ENCODE measurements around the gene ISCA2. TPM values are rescaled to one million over a fixed set of nuclear protein-coding genes. Genes with fewer than 3 reads are reported as not detected.

Gene ISCA2
- total RNA-seq, 4 donors from 2014 or later, result 24.6 to 54.9 (median 44.2) TPM

DNA sequence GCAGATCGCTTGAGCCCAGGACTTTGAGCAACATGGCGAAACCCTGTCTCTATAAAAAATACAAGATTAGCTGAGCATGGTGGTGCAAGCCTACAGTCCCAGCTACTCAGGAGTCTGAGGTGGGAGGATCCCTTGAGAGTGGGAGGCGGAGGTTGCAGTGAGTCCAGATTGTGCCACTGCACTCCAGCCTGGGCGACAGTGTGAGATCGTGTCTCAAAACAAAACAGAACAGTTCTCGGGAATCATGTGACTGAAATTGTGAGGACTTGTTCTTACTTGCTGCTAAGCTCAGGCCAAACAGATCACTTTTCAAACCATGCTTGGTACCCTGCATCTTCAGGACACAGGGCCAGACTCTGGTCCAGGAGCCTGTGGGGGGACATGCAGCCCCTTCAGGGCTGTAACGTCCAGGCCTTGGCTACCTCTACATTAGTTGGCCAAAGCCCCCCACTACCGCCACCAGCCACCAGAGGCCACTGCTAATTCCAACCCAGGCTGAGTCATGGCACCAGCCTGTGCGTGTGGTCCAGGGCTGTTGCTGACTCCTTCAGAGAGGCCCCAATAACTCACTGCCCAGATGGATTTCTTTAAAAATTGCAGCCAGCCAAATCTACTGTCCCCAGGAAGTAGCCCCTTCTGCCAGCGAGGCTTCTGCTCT lies 34.1 kb upstream of the ISCA2 start:
- no peak for TF ChIP-seq POLR2A (IDR thresholded peaks at IDR 0.05)
- TF ChIP-seq, protein P1, sequence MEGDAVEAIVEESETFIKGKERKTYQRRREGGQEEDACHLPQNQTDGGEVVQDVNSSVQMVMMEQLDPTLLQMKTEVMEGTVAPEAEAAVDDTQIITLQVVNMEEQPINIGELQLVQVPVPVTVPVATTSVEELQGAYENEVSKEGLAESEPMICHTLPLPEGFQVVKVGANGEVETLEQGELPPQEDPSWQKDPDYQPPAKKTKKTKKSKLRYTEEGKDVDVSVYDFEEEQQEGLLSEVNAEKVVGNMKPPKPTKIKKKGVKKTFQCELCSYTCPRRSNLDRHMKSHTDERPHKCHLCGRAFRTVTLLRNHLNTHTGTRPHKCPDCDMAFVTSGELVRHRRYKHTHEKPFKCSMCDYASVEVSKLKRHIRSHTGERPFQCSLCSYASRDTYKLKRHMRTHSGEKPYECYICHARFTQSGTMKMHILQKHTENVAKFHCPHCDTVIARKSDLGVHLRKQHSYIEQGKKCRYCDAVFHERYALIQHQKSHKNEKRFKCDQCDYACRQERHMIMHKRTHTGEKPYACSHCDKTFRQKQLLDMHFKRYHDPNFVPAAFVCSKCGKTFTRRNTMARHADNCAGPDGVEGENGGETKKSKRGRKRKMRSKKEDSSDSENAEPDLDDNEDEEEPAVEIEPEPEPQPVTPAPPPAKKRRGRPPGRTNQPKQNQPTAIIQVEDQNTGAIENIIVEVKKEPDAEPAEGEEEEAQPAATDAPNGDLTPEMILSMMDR (IDR thresholded peaks at IDR 0.05), result peak in 4 of 6 experiments; percentile 35 to 55 (median 41)
- DNase-seq, result peak; percentile 35 to 37
- Histone ChIP-seq H3K27me3 (no peaks in the 10 kb centered on the region), H3K36me3 (no peaks in the 10 kb centered on the region), H3K27ac (no peak overlapping the region), H3K4me1 (no peaks in the 10 kb centered on the region), H3K4me3 (replicated peaks in 1 of 3) (no peak overlapping the region), H3K9me3 (no peaks in the 10 kb centered on the region)
- intact Hi-C loops (cut with DNase I), result no loop called here
- 71 to 83% methylated on average over 8 to 9 of the region's 10 CpGs for WGBS, 2 donors

GRCh38 chr14:74459976-74460375 lies 33.6 kb upstream of the ISCA2 start:
- Histone ChIP-seq H3K9me3 (no peaks in the 10 kb centered on the region), H3K36me3 (no peaks in the 10 kb centered on the region), H3K27ac (no peak overlapping the region), H3K4me3 (replicated peaks in 1 of 3) (no peak overlapping the region), H3K27me3 (no peaks in the 10 kb centered on the region), H3K4me1 (no peaks in the 10 kb centered on the region)
- no peak for DNase-seq
- 78 to 84% methylated on average over 6 of the region's 6 CpGs for WGBS, 2 donors
- intact Hi-C loops (cut with DNase I), result no loop called here
- TF ChIP-seq, protein P1 (IDR thresholded peaks at IDR 0.05), result no peak
- TF ChIP-seq POLR2A (IDR thresholded peaks at IDR 0.05), result no peak

DNA sequence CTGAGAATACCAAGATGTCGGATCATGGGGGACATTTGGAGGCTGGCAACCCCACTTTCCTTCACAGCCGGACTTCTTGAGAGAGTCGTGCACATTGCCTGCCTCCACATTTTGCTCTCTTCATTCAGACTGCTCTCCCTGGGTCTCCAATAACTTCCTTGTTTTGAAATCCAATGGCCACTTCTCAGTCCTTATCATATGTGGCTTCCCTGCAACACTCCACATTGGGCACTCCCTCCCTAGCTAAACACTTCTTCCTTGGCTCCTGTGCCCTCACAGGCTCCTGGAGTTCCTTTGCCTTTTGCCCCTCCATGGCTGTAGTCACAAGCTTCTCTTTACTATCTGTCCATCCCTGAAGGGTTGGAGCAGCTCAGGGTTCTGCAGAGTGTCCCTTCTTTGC lies 30.6 kb upstream of the ISCA2 start:
- H3K4me1 ChIP-seq, result peaks cover 0 to under 1% of the 10 kb centered on the region in 2 donors
- no peak overlapping the region for H3K27ac ChIP-seq
- no peak overlapping the region for H3K4me3 ChIP-seq (replicated peaks in 1 of 3)
- 89 to 90% methylated on average over 3 of the region's 3 CpGs for WGBS, 2 donors
- H3K9me3 ChIP-seq, result no peaks in the 10 kb centered on the region
- DNase-seq, result no peak
- no peaks in the 10 kb centered on the region for H3K27me3 ChIP-seq
- intact Hi-C loops (cut with DNase I), result no loop called here
- TF ChIP-seq, protein P1 (IDR thresholded peaks at IDR 0.05), result no peak
- no peak for TF ChIP-seq POLR2A (IDR thresholded peaks at IDR 0.05)
- H3K36me3 ChIP-seq, result no peaks in the 10 kb centered on the region

GRCh38 chr14:74463697-74464096 lies 29.9 kb upstream of the ISCA2 start:
- no peaks in the 10 kb centered on the region for H3K9me3 ChIP-seq
- no peak for DNase-seq
- intact Hi-C loops (cut with DNase I), result no loop called here
- WGBS, 2 donors, result 82 to 89% methylated on average over 5 of the region's 5 CpGs
- TF ChIP-seq, protein P1 (IDR thresholded peaks at IDR 0.05), result no peak
- no peak for TF ChIP-seq POLR2A (IDR thresholded peaks at IDR 0.05)
- no peak overlapping the region for H3K27ac ChIP-seq
- H3K27me3 ChIP-seq, result no peaks in the 10 kb centered on the region
- H3K4me3 ChIP-seq (replicated peaks in 1 of 3), result no peak overlapping the region
- H3K4me1 ChIP-seq, result peaks cover 0 to 3% of the 10 kb centered on the region in 2 donors
- H3K36me3 ChIP-seq, result no peaks in the 10 kb centered on the region

DNA sequence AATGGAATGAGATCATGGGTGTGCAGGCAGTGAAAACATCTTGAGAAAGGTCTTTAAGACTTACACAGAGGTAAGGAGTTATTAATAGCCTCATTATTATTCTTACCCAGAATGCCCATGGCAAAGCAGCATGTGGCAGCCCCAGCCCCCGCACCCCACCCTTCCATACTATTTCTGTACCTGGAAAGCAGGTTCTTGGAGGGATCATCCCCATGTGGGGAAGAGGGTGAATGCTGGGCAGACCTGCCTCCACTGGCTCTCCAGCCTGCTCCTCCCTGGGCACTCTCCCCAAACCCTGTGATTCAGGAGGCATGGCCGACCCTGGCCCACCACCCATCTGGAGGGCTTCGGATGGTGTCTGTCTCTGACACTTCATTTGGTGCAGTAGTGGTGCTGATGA lies 28.8 kb upstream of the ISCA2 start:
- H3K9me3 ChIP-seq, result no peaks in the 10 kb centered on the region
- 91 to 97% methylated on average over 3 of the region's 3 CpGs for WGBS, 2 donors
- no peaks in the 10 kb centered on the region for H3K27me3 ChIP-seq
- intact Hi-C loops (cut with DNase I), result no loop called here
- no peak for DNase-seq
- H3K4me1 ChIP-seq, result peaks cover 0 to 14% of the 10 kb centered on the region in 2 donors
- no peaks in the 10 kb centered on the region for H3K36me3 ChIP-seq
- TF ChIP-seq POLR2A (IDR thresholded peaks at IDR 0.05), result no peak
- TF ChIP-seq, protein P1 (IDR thresholded peaks at IDR 0.05), result no peak
- no peak overlapping the region for H3K4me3 ChIP-seq (replicated peaks in 1 of 3)
- H3K27ac ChIP-seq, result no peak overlapping the region

Data from thyroid gland (tissue), 4 donors.